Right atrium auricular region (tissue), 2 donors: ENCODE data around the gene NDUFAF8. TPM values are rescaled to one million over a fixed set of nuclear protein-coding genes. Genes with fewer than 3 reads are reported as not detected.

Source experiments
- DNase-seq: peaks from one replicate; pipeline ENCODE4 v3.0.0-alpha.2; 2019; ENCODE audit warnings: low spot score
- H3K27ac ChIP-seq, 2 donors: fragments of 200-600 bp; sonication (generic); 1 replicate in 1 of 2; 2 replicates in 1 of 2; pipeline ENCODE4 v1.5.1; 2016 to 2019
- H3K27me3 ChIP-seq, 2 donors: fragments of 200-600 bp; sonication (generic); one replicate each; pipeline versions ENCODE4 v1.5.1 to v1.6.0; 2017 to 2019
- H3K36me3 ChIP-seq: fragments of 200-600 bp; sonication (generic); one replicate; pipeline ENCODE4 v1.5.1; 2016
- H3K4me1 ChIP-seq, 2 donors: fragments of 200-600 bp; sonication (generic); one replicate each; pipeline versions ENCODE4 v1.5.1 to v1.6.0; 2017 to 2019
- H3K4me3 ChIP-seq, 2 donors: fragments of 200-600 bp; sonication (generic); 1 replicate in 1 of 2; 2 replicates in 1 of 2; pipeline ENCODE4 v1.5.1; 2017 to 2019; ENCODE audit warnings: mild to moderate bottlenecking in 1 of 2, moderate library complexity in 1 of 2
- H3K9me3 ChIP-seq, 2 donors: fragments of 200-600 bp; sonication (generic); one replicate each; pipeline ENCODE4 v1.5.1; 2019
- CTCF ChIP-seq, 2 donors: fragments of 200-600 bp; sonication (generic); IDR thresholded peaks; one replicate each; pipeline ENCODE4 v1.5.1; 2019; ENCODE audit warnings: antibody characterized with exemption in 2 of 2
- total RNA-seq, 2 donors: library from RNA; depleted of rRNA; stranded (reverse); fragments of >200 nt; gene quantifications; one replicate each; pipeline ENCODE4 v1.1.0, GENCODE V29; 2016

Gene NDUFAF8
- total RNA-seq, 2 donors from 2014 or later = 53.1 to 53.5 TPM

DNA sequence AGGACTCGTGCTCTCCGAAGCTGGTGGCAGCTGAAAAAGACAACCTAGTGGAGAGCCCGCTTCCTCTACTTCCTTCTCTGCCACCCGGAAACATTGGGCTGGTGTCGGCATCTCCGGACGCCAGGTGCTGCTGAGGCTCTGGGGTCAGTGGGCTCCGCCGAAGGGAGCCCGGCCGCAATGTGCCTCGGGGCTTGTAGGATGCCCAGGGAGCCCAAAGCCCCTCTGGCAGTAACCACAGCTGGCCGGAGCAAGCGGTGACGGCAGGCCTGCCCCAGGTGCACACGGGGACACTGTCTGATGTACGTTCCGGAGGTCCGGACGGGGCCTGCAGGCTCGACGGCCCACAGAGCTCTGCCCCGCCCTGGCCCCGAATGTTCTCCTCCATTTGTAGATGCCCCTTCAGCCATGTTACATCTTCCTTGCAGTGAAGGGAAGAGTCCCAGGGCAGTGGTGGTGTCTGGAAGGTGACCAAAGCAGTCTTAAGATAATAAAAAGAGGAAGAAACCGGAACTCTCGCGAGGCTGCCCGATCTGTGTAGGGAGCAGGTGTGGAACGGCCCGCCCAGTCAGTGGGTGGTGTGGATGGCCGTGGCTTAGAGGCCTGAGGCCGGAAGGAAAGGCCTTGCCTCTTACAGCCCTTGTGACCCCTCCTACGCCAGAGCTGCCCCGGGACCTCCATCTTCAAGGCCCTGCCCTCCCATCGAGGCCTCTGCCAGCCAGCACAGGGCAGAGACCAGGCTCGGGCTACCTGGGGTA is 22.6 kb downstream of the NDUFAF8 start:
- Histone ChIP-seq H3K4me3 (no peak overlapping the region), H3K36me3 (peaks cover 52% of the 10 kb centered on the region), H3K27ac (no peak overlapping the region), H3K9me3 (no peaks in the 10 kb centered on the region), H3K4me1 (no peaks in the 10 kb centered on the region), H3K27me3 (no peaks in the 10 kb centered on the region)
- TF ChIP-seq CTCF (IDR thresholded peaks at IDR 0.05) = no peak
- no peak for DNase-seq

GRCh38 chr17:81263371-81264181 is 24.5 kb downstream of the NDUFAF8 start:
- Histone ChIP-seq H3K27me3 (no peaks in the 10 kb centered on the region), H3K4me1 (no peaks in the 10 kb centered on the region), H3K9me3 (no peaks in the 10 kb centered on the region), H3K36me3 (peaks cover 50% of the 10 kb centered on the region), H3K27ac (no peak overlapping the region), H3K4me3 (no peak overlapping the region)
- no peak for DNase-seq
- no peak for TF ChIP-seq CTCF (IDR thresholded peaks at IDR 0.05)

DNA sequence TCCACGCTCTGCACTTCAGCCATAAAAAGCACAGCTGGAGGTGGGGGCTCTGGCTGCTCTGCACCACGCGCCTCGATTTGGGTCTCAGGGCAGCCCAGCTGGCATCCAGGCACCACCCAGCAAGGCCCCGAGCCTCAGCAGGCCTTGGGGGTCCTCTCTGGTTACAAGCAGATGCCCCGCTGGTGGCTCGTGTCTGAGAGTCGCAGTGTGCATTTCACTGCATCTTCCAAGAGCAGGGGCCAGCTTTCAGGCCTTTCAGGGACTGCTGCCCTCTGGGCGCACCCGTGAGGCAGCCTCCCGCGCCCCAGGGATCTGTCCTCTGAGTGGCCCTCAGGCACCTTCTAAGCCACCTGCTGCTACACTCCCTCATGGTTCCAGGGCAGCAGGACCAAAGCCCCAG is 25.5 kb downstream of the NDUFAF8 start:
- DNase-seq = no peak
- peaks cover 50% of the 10 kb centered on the region for H3K36me3 ChIP-seq

GRCh38 chr17:81265576-81265975 is 26.5 kb downstream of the NDUFAF8 start:
- Histone ChIP-seq H3K9me3 (no peaks in the 10 kb centered on the region), H3K27me3 (no peaks in the 10 kb centered on the region), H3K4me3 (no peak overlapping the region), H3K36me3 (peaks cover 45% of the 10 kb centered on the region), H3K4me1 (no peaks in the 10 kb centered on the region), H3K27ac (no peak overlapping the region)
- TF ChIP-seq CTCF (IDR thresholded peaks at IDR 0.05) = no peak
- no peak for DNase-seq

More for the DNA sequence above, 25.5 kb downstream of the NDUFAF8 start:
- Histone ChIP-seq H3K27me3 (no peaks in the 10 kb centered on the region), H3K9me3 (no peaks in the 10 kb centered on the region), H3K27ac (no peak overlapping the region), H3K4me3 (no peak overlapping the region), H3K4me1 (no peaks in the 10 kb centered on the region)
- no peak for TF ChIP-seq CTCF (IDR thresholded peaks at IDR 0.05)

DNA sequence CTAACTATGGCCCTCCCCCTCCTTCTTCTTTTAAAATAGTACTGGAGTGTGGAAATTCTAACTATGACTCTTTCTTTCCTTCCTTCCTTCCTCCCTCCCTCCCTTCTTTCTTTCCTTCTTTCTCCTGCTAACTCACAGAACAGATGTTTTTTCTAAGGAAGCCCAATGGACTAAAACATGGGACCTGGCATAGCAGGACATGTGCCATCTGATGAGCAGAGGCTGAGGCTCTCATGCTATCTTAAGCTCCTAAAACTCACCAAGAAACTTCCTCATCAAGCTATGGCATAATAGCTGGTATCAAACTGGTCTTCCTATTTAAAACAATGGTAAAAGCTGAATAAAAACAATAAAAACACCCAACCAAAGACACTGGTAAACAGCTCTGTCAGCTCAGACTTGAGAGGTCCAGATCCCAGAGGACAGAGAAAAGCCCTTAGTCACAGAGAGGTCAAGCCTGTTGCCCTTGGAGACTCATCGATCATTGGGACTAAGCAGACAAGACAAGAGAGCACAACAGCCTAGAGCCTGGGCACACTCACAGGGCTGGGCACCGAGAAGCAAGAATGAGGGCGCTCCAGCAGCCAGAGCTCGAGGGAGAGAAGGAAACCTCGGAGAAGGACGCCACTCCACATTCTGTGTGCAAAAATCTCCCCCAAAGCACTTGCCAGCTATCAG is 28.4 kb downstream of the NDUFAF8 start:
- H3K4me1 ChIP-seq = no peaks in the 10 kb centered on the region
- TF ChIP-seq CTCF (IDR thresholded peaks at IDR 0.05) = no peak
- H3K27ac ChIP-seq = no peak overlapping the region
- H3K36me3 ChIP-seq = peaks cover 42% of the 10 kb centered on the region
- no peak overlapping the region for H3K4me3 ChIP-seq
- no peaks in the 10 kb centered on the region for H3K27me3 ChIP-seq
- H3K9me3 ChIP-seq = no peaks in the 10 kb centered on the region
- no peak for DNase-seq
